GM06990 (cell line): Measurements from ENCODE around the gene BCAR1.
"Not testable (repeated sequence)": the region's sequence is repeated elsewhere in the genome, so short reads cannot be mapped to it uniquely, and the experiment has no call there.

Source experiments
- DNase-seq: peaks from one replicate; pipeline ENCODE4 v3.0.0-alpha.2; 2011; ENCODE audit not compliant: insufficient read length; ENCODE audit errors: extremely low read depth
- H3K27me3 ChIP-seq: replicated peaks from 2 replicates; pipeline ENCODE4 v1.6.0; 2011; ENCODE audit warnings: low read length; ENCODE audit not compliant: control insufficient read depth, insufficient read depth
- H3K36me3 ChIP-seq: 2 replicates; pipeline ENCODE4 v1.5.1; 2011; ENCODE audit warnings: low read length; ENCODE audit not compliant: control insufficient read depth, insufficient read depth
- H3K4me3 ChIP-seq: replicated peaks from 2 replicates; pipeline ENCODE4 v1.5.1; 2011; ENCODE audit warnings: low read depth, mild to moderate bottlenecking, control low read depth, low read length
- CTCF ChIP-seq: IDR thresholded peaks from 2 replicates; pipeline ENCODE4 v1.5.1; 2011; ENCODE audit warnings: low read length, control low read depth, mild to moderate bottlenecking, inconsistent platforms; ENCODE audit not compliant: insufficient read depth, poor library complexity, severe bottlenecking

The BCAR1 gene

GRCh38 chr16:75273054-75273925 is 21.9 kb upstream of the BCAR1 start:
- no peak for TF ChIP-seq CTCF
- DNase-seq, result no peak
- no peaks in the 10 kb centered on the region for H3K27me3 ChIP-seq
- H3K36me3 ChIP-seq, result no peaks in the 10 kb centered on the region
- no peak overlapping the region for H3K4me3 ChIP-seq

GRCh38 chr16:75272629-75273028 is 21.2 kb upstream of the BCAR1 start:
- H3K36me3 ChIP-seq, DNase-seq, H3K4me3 ChIP-seq, H3K27me3 ChIP-seq: not testable (repeated sequence)
- peak; percentile 6 for TF ChIP-seq CTCF

GRCh38 chr16:75272097-75272551 is 20.7 kb upstream of the BCAR1 start:
- Histone ChIP-seq H3K27me3 (no peaks in the 10 kb centered on the region), H3K4me3 (no peak overlapping the region; the same call in 1 of the 2 replicates), H3K36me3 (no peaks in the 10 kb centered on the region)
- TF ChIP-seq CTCF, result no peak
- DNase-seq, result no peak

- no peaks in the 10 kb centered on the region for H3K36me3 ChIP-seq
- no peak for TF ChIP-seq CTCF
- H3K4me3 ChIP-seq, result no peak overlapping the region
- H3K27me3 ChIP-seq, result no peaks in the 10 kb centered on the region
- DNase-seq, result no peak
Measured at GRCh38 chr16:75271441-75272096, 20.1 kb upstream of the BCAR1 start.

- H3K27me3 ChIP-seq, H3K36me3 ChIP-seq, DNase-seq, H3K4me3 ChIP-seq: not testable (repeated sequence)
Measured at GRCh38 chr16:75269358-75269757, 17.9 kb upstream of the BCAR1 start.

- Histone ChIP-seq H3K27me3 (no peaks in the 10 kb centered on the region), H3K4me3 (no peak overlapping the region), H3K36me3 (no peaks in the 10 kb centered on the region)
- DNase-seq, result no peak
- TF ChIP-seq CTCF, result no peak
Measured at GRCh38 chr16:75267631-75268264, 16.3 kb upstream of the BCAR1 start.
